H54 (cell line): ENCODE measurements around the gene OR6P1.
A peak's percentile ranks its signal among the peaks of the same experiment; 100 is the strongest.

Experiments used
- DNase-seq: peaks from one replicate; pipeline ENCODE4 v3.0.0; 2011; ENCODE audit warnings: low spot score, mixed read lengths; ENCODE audit not compliant: insufficient read length
- FAIRE-seq: peaks from 3 replicates; lab custom pipeline; 2011; peaks lifted over from hg19 to GRCh38; lab: Jason Lieb, UNC
- POLR2A ChIP-seq: IDR thresholded peaks from 2 replicates; pipeline ENCODE4 v1.6.1; 2011; ENCODE audit warnings: low read depth, mild to moderate bottlenecking, low read length

The OR6P1 gene

GRCh38 chr1:158552296-158552695, 18.1 kb downstream of the OR6P1 start:
- FAIRE-seq: no peak
- no peak for DNase-seq
- no peak for TF ChIP-seq POLR2A

GRCh38 chr1:158547533-158547932, 22.8 kb downstream of the OR6P1 start:
- no peak for TF ChIP-seq POLR2A
- no peak for DNase-seq
- no peak for FAIRE-seq

- TF ChIP-seq POLR2A: no peak
- no peak for FAIRE-seq
- no peak for DNase-seq
These were observed 32.8 kb downstream of the OR6P1 start for GRCh38 chr1:158537609-158538008.

GRCh38 chr1:158534496-158534895, 35.9 kb downstream of the OR6P1 start:
- DNase-seq (no peak), FAIRE-seq (no peak)
- no peak for TF ChIP-seq POLR2A

- no peak for TF ChIP-seq POLR2A
- peak; percentile 52 for FAIRE-seq
- no peak for DNase-seq
These were observed 43.1 kb downstream of the OR6P1 start for GRCh38 chr1:158527190-158527815.

GRCh38 chr1:158521666-158522058, 48.7 kb downstream of the OR6P1 start:
- DNase-seq (no peak), FAIRE-seq (no peak)
- no peak for TF ChIP-seq POLR2A

GRCh38 chr1:158520955-158521665, 49.3 kb downstream of the OR6P1 start:
- FAIRE-seq (no peak), DNase-seq (no peak)
- TF ChIP-seq POLR2A: no peak

- DNase-seq: no peak
- TF ChIP-seq POLR2A: no peak
- no peak for FAIRE-seq
These were observed 50.4 kb downstream of the OR6P1 start for GRCh38 chr1:158520021-158520420.

GRCh38 chr1:158516966-158517365, 53.4 kb downstream of the OR6P1 start:
- TF ChIP-seq POLR2A: no peak
- no peak for FAIRE-seq
- DNase-seq: no peak
